SK-N-SH (cell line): ENCODE measurements around the gene PCNT. TPM values are rescaled to one million over a fixed set of nuclear protein-coding genes. Genes with fewer than 3 reads are reported as not detected.

Source experiments
- CTCF ChIA-PET: fragments of 300-600, 350-600 bp; formaldehyde crosslinking; extraction: SDS; loops from one replicate; lab custom pipeline; 2021; lab: Yijun Ruan, JAX
- POLR2A ChIA-PET: fragments of 350-600 bp; sonication (Branson Sonifier 250); formaldehyde crosslinking; extraction: SDS; loops from one replicate; lab custom pipeline; 2020; ENCODE audit warnings: antibody characterized with exemption, inconsistent platforms; lab: Yijun Ruan, JAX
- DNase-seq: peaks from one replicate; pipeline ENCODE4 v3.0.0; 2012
- H2AFZ ChIP-seq: fragments of 200-600 bp; sonication (generic); 2 replicates; pipeline ENCODE4 v1.8.1; 2016; ENCODE audit warnings: antibody characterized with exemption, mild to moderate bottlenecking, low read depth
- H3F3A ChIP-seq: fragments of 200-600 bp; sonication (generic); replicated peaks from 2 replicates; pipeline ENCODE3; 2016; ENCODE audit warnings: antibody characterized with exemption, mild to moderate bottlenecking; ENCODE audit not compliant: insufficient read depth
- H3K27ac ChIP-seq, 2 experiments: fragments of 200-500 bp in 1 of 2; fragments of 200-600 bp in 1 of 2; sonication (Bioruptor generic) in 1 of 2; sonication (generic), shearing (Covaris generic) in 1 of 2; 2 replicates each; pipeline versions ENCODE4 v1.5.1 to v1.6.1; 2014 to 2016; ENCODE audit warnings: low read depth in 2 of 2, inconsistent platforms in 1 of 2, low read length in 1 of 2, mild to moderate bottlenecking in 1 of 2, mixed read lengths in 1 of 2
- H3K27me3 ChIP-seq: fragments of 200-600 bp; sonication (generic), shearing (Covaris generic); 2 replicates; pipeline ENCODE4 v1.6.1; 2016; ENCODE audit warnings: mixed run types; ENCODE audit not compliant: insufficient read depth
- H3K36me3 ChIP-seq, 2 experiments: fragments of 200-500 bp in 1 of 2; fragments of 200-600 bp in 1 of 2; sonication (Bioruptor generic) in 1 of 2; sonication (generic) in 1 of 2; replicated peaks in 1 of 2; 2 replicates each; pipeline versions ENCODE3 to v1.5.1; 2014 to 2016; ENCODE audit warnings: low read length in 1 of 2, mild to moderate bottlenecking in 1 of 2; ENCODE audit not compliant: insufficient read depth in 2 of 2, control insufficient read depth in 1 of 2
- H3K4me1 ChIP-seq, 2 experiments: fragments of 200-500 bp in 1 of 2; fragments of 200-600 bp in 1 of 2; sonication (Bioruptor generic) in 1 of 2; sonication (generic), shearing (Covaris generic) in 1 of 2; 2 replicates each; pipeline versions ENCODE4 v1.5.1 to v1.6.1; 2014 to 2016; ENCODE audit warnings: low read depth in 1 of 2, low read length in 1 of 2, mixed run types in 1 of 2; ENCODE audit not compliant: insufficient read depth in 2 of 2, control insufficient read depth in 1 of 2
- H3K4me2 ChIP-seq: fragments of 200-600 bp; sonication (generic), shearing (Covaris generic); 2 replicates; pipeline ENCODE4 v1.6.1; 2017; ENCODE audit warnings: mixed run types
- H3K4me3 ChIP-seq, 2 experiments: fragments of 200-500 bp in 1 of 2; fragments of 200-600 bp in 1 of 2; sonication (Bioruptor generic) in 1 of 2; sonication (generic), shearing (Covaris generic) in 1 of 2; 2 replicates each; pipeline versions ENCODE4 v1.5.1 to v1.8.1; 2014 to 2016; ENCODE audit warnings: low read depth in 2 of 2, inconsistent platforms in 1 of 2, low read length in 1 of 2, mild to moderate bottlenecking in 1 of 2, mixed read lengths in 1 of 2, moderate library complexity in 1 of 2
- H3K79me2 ChIP-seq: fragments of 200-600 bp; sonication (generic); 2 replicates; pipeline ENCODE4 v1.8.1; 2017; ENCODE audit warnings: mild to moderate bottlenecking; ENCODE audit not compliant: insufficient read depth
- H3K9ac ChIP-seq: fragments of 200-600 bp; sonication (generic); 2 replicates; pipeline ENCODE4 v1.6.1; 2017; ENCODE audit warnings: mixed run types
- H3K9me2 ChIP-seq: fragments of 200-600 bp; sonication (generic); 2 replicates; pipeline ENCODE4 v1.6.1; 2017; ENCODE audit warnings: mixed run types
- H3K9me3 ChIP-seq: fragments of 200-600 bp; sonication (generic); 2 replicates; pipeline ENCODE4 v1.6.1; 2017; ENCODE audit warnings: mixed run types, mild to moderate bottlenecking, moderate library complexity
- H4K20me1 ChIP-seq: fragments of 200-600 bp; sonication (generic); 2 replicates; pipeline ENCODE4 v1.6.1; 2017; ENCODE audit warnings: mild to moderate bottlenecking, mixed run types; ENCODE audit not compliant: insufficient read depth
- EZH2phosphoT487 ChIP-seq: fragments of 200-600 bp; sonication (generic); IDR thresholded peaks from 2 replicates; pipeline ENCODE4 v1.6.1; 2017; ENCODE audit warnings: low read depth, mixed run types, mild to moderate bottlenecking, antibody characterized with exemption, moderate library complexity, borderline replicate concordance
- FOSL2 ChIP-seq: IDR thresholded peaks from 2 replicates; pipeline ENCODE4 v1.4.0; 2012; ENCODE audit warnings: low read depth, mild to moderate bottlenecking, moderate library complexity, borderline replicate concordance
- GATA2 ChIP-seq: sonication (generic); formaldehyde crosslinking; IDR thresholded peaks from 2 replicates; pipeline ENCODE4 v1.5.0; 2020; ENCODE audit warnings: mild to moderate bottlenecking, missing genetic modification reagents
- MEF2A ChIP-seq: IDR thresholded peaks from 2 replicates; pipeline ENCODE4 v1.4.0; 2012; ENCODE audit warnings: low read depth, borderline replicate concordance
- NFIC ChIP-seq: IDR thresholded peaks from 2 replicates; pipeline ENCODE4 v1.4.0; 2012; ENCODE audit warnings: borderline replicate concordance
- RAD21 ChIP-seq: IDR thresholded peaks from 2 replicates; pipeline ENCODE4 v1.6.1; 2012; ENCODE audit warnings: mild to moderate bottlenecking, low read length
- RCOR1 ChIP-seq: fragments of 150-350 bp; IDR thresholded peaks from 2 replicates; pipeline ENCODE4 v1.6.1; 2017; ENCODE audit warnings: antibody characterized with exemption, low read length
- RFX5 ChIP-seq: IDR thresholded peaks from 2 replicates; pipeline ENCODE4 v1.6.1; 2012; ENCODE audit warnings: mild to moderate bottlenecking, improper control_type of control experiment, low read length
- RXRA ChIP-seq: IDR thresholded peaks from 2 replicates; pipeline ENCODE4 v1.4.0; 2012; ENCODE audit warnings: low read depth, mild to moderate bottlenecking, borderline replicate concordance
- TEAD4 ChIP-seq: IDR thresholded peaks from 2 replicates; pipeline ENCODE4 v1.4.0; 2012; ENCODE audit warnings: mild to moderate bottlenecking, borderline replicate concordance; ENCODE audit not compliant: insufficient read depth
- YY1 ChIP-seq: IDR thresholded peaks from 2 replicates; pipeline ENCODE4 v1.4.0; 2012; ENCODE audit warnings: low read depth, mild to moderate bottlenecking
- WGBS: methylation state at CpG from one replicate; pipeline ENCODE4 v1.1.6; 2017; ENCODE audit warnings: low lambda C conversion rate; 5-methylcytosine and 5-hydroxymethylcytosine counted together
- polyA plus RNA-seq, 3 experiments: library from polyadenylated mRNA; depleted of rRNA; stranded (reverse); fragments of >200 nt; gene quantifications; 2 replicates each; pipeline ENCODE4 v1.2.3, GENCODE V29; 2012
- TF ChIP-seq, protein P1 (sequence below): IDR thresholded peaks from 2 replicates; pipeline ENCODE4; 2012
- TF ChIP-seq, protein P2 (sequence below): fragments of 150-350 bp; IDR thresholded peaks from 2 replicates; pipeline ENCODE4 v1.6.1; 2017; ENCODE audit warnings: antibody characterized with exemption, low read length, low read depth, borderline replicate concordance
- TF ChIP-seq, protein P3 (sequence below): IDR thresholded peaks from 2 replicates; pipeline ENCODE4 v1.6.1; 2012; ENCODE audit warnings: mild to moderate bottlenecking, low read depth, low read length, moderate library complexity
- TF ChIP-seq, protein P4 (sequence below): IDR thresholded peaks from 2 replicates; pipeline ENCODE4 v1.4.0; 2012; ENCODE audit warnings: low read depth

The PCNT gene
- polyA plus RNA-seq, 1 of the 3 experiments (the other 2 are of a cell fraction): 15.7 TPM

DNA sequence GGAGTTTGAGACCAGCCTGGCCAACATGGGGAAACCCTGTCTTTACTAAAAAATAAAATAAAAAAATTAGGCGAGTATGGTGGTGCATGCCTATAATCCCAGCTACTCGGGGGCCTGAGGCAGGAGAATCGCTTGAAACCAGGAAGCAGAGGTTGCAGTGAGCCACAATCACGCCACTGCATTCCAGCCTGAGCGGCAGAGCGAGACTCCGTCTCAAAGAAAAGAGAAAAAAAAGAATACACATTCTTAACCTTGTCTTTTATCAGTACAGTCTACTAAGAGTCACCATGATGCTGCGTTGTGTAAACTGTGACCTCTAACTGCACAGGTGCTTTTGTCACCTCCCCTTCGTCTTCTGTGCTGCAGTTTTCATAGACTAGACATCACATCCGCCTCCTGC lies 37.2 kb downstream of the PCNT start:
- Histone ChIP-seq H2AFZ (no peak overlapping the region), H4K20me1 (no peaks in the 10 kb centered on the region), H3K79me2 (0 out of 2 replicates have a peak, but pooled peaks cover 6% of the 10 kb centered on the region), H3F3A (no peaks in the 10 kb centered on the region), H3K9me3 (no peaks in the 10 kb centered on the region), H3K4me1 (no peaks in the 10 kb centered on the region), H3K27me3 (no peaks in the 10 kb centered on the region), H3K4me3 (no peak overlapping the region), H3K27ac (no peak overlapping the region), H3K36me3 (peaks cover 24 to 43% of the 10 kb centered on the region in 2 experiments), H3K4me2 (no peak overlapping the region), H3K9me2 (no peaks in the 10 kb centered on the region), H3K9ac (no peak overlapping the region)
- 96% methylated on average over 10 of the region's 10 CpGs for WGBS
- ChIA-PET POLR2A (no interaction called here), CTCF (no interaction called here)
- TF ChIP-seq, protein P1, sequence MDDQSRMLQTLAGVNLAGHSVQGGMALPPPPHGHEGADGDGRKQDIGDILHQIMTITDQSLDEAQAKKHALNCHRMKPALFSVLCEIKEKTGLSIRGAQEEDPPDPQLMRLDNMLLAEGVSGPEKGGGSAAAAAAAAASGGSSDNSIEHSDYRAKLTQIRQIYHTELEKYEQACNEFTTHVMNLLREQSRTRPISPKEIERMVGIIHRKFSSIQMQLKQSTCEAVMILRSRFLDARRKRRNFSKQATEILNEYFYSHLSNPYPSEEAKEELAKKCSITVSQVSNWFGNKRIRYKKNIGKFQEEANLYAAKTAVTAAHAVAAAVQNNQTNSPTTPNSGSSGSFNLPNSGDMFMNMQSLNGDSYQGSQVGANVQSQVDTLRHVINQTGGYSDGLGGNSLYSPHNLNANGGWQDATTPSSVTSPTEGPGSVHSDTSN: no peak
- no peak for TF ChIP-seq NFIC
- no peak for TF ChIP-seq GATA2
- TF ChIP-seq, protein P2, sequence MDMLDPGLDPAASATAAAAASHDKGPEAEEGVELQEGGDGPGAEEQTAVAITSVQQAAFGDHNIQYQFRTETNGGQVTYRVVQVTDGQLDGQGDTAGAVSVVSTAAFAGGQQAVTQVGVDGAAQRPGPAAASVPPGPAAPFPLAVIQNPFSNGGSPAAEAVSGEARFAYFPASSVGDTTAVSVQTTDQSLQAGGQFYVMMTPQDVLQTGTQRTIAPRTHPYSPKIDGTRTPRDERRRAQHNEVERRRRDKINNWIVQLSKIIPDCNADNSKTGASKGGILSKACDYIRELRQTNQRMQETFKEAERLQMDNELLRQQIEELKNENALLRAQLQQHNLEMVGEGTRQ: no peak
- no peak for TF ChIP-seq RAD21
- no peak for TF ChIP-seq YY1
- TF ChIP-seq MEF2A: no peak
- DNase-seq: no peak

DNA sequence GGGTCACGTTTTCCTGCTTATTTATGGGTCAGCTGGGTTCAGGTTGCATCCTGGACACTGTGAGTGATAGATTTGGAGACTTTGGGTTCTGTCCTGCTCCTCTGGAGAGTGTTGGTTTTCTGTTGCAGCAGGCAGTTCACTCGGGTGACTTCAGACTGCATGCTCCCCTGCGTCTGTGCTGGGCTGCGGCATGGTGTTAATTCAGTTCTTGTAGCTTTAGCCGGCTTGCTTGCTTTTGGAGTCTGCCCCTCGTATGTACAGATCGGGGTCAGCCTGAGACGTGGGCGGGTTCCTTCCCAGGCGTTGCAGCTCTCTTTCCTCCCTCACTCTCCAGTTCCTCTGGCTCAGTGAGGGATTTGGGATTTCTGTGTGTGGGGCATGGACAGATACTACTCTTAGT lies 38.0 kb downstream of the PCNT start:
- no peak for TF ChIP-seq RXRA
- Histone ChIP-seq H3K9me2 (no peaks in the 10 kb centered on the region), H3K27me3 (no peaks in the 10 kb centered on the region), H3K4me2 (no peak overlapping the region), H3K36me3 (peaks cover 24 to 43% of the 10 kb centered on the region in 2 experiments), H3K9me3 (no peaks in the 10 kb centered on the region), H3F3A (no peaks in the 10 kb centered on the region), H3K9ac (no peak overlapping the region), H3K79me2 (0 out of 2 replicates have a peak, but pooled peaks cover 6% of the 10 kb centered on the region), H3K4me1 (no peaks in the 10 kb centered on the region), H2AFZ (no peak overlapping the region), H4K20me1 (no peaks in the 10 kb centered on the region), H3K27ac (no peak overlapping the region), H3K4me3 (no peak overlapping the region)
- WGBS: 93% methylated on average over 8 of the region's 10 CpGs
- DNase-seq: no peak
- POLR2A ChIA-PET: no interaction called here
- CTCF ChIA-PET: no interaction called here

DNA sequence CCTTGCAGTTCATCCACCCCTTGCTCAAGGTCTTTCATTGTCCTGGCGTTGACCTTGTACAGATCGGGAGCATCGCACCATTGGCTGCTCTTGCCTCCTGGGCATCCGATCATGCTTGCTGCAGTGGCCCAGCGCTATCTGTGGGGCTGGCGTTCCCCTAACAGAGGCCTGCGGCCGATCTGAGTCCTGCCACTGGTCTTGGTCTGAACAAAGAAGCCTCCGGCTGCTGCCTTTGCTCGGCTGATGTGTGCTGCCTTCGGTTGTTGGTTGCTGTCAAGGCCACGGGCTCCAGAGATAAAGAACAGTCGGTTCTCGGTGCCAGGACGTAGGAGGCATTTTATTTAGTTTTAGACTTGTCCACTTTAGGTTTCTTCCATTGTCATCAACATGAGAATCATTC lies 39.0 kb downstream of the PCNT start:
- DNase-seq: no peak
- Histone ChIP-seq H3K9ac (no peak overlapping the region), H3K36me3 (peaks cover 24 to 39% of the 10 kb centered on the region in 2 experiments), H2AFZ (no peak overlapping the region), H3K4me1 (no peaks in the 10 kb centered on the region), H4K20me1 (no peaks in the 10 kb centered on the region), H3F3A (no peaks in the 10 kb centered on the region), H3K9me3 (no peaks in the 10 kb centered on the region), H3K4me2 (no peak overlapping the region), H3K9me2 (no peaks in the 10 kb centered on the region), H3K27me3 (no peaks in the 10 kb centered on the region), H3K4me3 (no peak overlapping the region), H3K27ac (no peak overlapping the region), H3K79me2 (peaks cover 11% of the 10 kb centered on the region; the same call in 1 of the 2 replicates)
- POLR2A ChIA-PET: no interaction called here
- CTCF ChIA-PET: no interaction called here
- WGBS: 96% methylated on average over 5 of the region's 15 CpGs
- TF ChIP-seq FOSL2 (no peak), RFX5 (no peak), RCOR1 (no peak), EZH2phosphoT487 (no peak), GATA2 (no peak), TEAD4 (no peak), YY1 (no peak), MEF2A (no peak)
- TF ChIP-seq, protein P2: no peak
- TF ChIP-seq, protein P3, sequence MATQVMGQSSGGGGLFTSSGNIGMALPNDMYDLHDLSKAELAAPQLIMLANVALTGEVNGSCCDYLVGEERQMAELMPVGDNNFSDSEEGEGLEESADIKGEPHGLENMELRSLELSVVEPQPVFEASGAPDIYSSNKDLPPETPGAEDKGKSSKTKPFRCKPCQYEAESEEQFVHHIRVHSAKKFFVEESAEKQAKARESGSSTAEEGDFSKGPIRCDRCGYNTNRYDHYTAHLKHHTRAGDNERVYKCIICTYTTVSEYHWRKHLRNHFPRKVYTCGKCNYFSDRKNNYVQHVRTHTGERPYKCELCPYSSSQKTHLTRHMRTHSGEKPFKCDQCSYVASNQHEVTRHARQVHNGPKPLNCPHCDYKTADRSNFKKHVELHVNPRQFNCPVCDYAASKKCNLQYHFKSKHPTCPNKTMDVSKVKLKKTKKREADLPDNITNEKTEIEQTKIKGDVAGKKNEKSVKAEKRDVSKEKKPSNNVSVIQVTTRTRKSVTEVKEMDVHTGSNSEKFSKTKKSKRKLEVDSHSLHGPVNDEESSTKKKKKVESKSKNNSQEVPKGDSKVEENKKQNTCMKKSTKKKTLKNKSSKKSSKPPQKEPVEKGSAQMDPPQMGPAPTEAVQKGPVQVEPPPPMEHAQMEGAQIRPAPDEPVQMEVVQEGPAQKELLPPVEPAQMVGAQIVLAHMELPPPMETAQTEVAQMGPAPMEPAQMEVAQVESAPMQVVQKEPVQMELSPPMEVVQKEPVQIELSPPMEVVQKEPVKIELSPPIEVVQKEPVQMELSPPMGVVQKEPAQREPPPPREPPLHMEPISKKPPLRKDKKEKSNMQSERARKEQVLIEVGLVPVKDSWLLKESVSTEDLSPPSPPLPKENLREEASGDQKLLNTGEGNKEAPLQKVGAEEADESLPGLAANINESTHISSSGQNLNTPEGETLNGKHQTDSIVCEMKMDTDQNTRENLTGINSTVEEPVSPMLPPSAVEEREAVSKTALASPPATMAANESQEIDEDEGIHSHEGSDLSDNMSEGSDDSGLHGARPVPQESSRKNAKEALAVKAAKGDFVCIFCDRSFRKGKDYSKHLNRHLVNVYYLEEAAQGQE: no peak
- TF ChIP-seq, protein P4, sequence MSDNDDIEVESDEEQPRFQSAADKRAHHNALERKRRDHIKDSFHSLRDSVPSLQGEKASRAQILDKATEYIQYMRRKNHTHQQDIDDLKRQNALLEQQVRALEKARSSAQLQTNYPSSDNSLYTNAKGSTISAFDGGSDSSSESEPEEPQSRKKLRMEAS: no peak
